Loucy (cell line): Measurements from ENCODE around the gene STIM1.

Source experiments
- CTCF ChIP-seq: fragments of 200-600 bp; sonication (generic); conservative IDR thresholded peaks from 2 replicates; pipeline ENCODE4 v1.5.1; 2014; ENCODE audit warnings: mild to moderate bottlenecking, antibody characterized with exemption, low read length
- EZH2phosphoT487 ChIP-seq: fragments of 200-600 bp; IDR thresholded peaks from 2 replicates; pipeline ENCODE4 v1.6.1; 2018; ENCODE audit warnings: antibody characterized with exemption, mild to moderate bottlenecking, moderate library complexity, borderline replicate concordance

DNA sequence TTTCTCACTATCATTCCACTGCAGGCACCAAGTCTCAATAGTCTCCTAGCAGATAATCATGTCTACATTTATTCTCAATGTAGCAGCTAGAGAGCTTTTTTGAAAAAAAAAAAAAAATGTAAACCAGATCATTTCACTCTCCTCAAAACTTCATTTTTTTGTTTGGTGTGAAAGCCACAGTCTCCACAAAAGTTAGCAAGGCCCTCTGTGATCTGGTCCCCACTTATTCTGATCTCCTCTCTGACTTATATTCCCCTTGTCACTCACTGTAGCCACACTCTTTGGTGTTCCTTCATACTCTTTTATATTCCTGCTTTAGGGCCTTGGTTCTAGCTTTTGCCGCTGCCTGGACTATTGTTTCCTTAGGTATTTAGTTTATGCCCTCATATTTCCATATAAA is 137.5 kb downstream of the STIM1 start:
- TF ChIP-seq CTCF (no peak), EZH2phosphoT487 (no peak)
